Astrocyte (in vitro differentiated cells and primary cell): ENCODE measurements around the gene SPDEF. TPM values are rescaled to one million over a fixed set of nuclear protein-coding genes. Genes with fewer than 3 reads are reported as not detected.

Experiments
- DNase-seq: peaks from one replicate; pipeline ENCODE4 v3.0.0-alpha.2; 2010; ENCODE audit warnings: low read depth
- FAIRE-seq: peaks from 2 replicates; lab custom pipeline; 2011; peaks lifted over from hg19 to GRCh38; lab: Jason Lieb, UNC
- H2AFZ ChIP-seq: 2 replicates; pipeline ENCODE4 v1.6.0; 2012; ENCODE audit warnings: low read depth, low read length, inconsistent platforms
- H3K27ac ChIP-seq: 2 replicates; pipeline ENCODE4 v1.5.1; 2011; ENCODE audit warnings: low read depth, low read length, inconsistent platforms
- H3K27me3 ChIP-seq: 2 replicates; pipeline ENCODE4 v1.6.0; 2011; ENCODE audit warnings: low read length, inconsistent platforms; ENCODE audit not compliant: insufficient read depth
- H3K36me3 ChIP-seq: 2 replicates; pipeline ENCODE4 v1.5.1; 2011; ENCODE audit warnings: low read length, inconsistent platforms; ENCODE audit not compliant: insufficient read depth
- H3K4me1 ChIP-seq: 2 replicates; pipeline ENCODE4 v1.5.1; 2011; ENCODE audit warnings: low read length, inconsistent platforms; ENCODE audit not compliant: insufficient read depth
- H3K4me2 ChIP-seq: 2 replicates; pipeline ENCODE4 v1.6.0; 2012; ENCODE audit warnings: low read length, inconsistent platforms
- H3K4me3 ChIP-seq: 2 replicates; pipeline ENCODE4 v1.5.1; 2011; ENCODE audit warnings: low read depth, mild to moderate bottlenecking, low read length, inconsistent platforms; ENCODE audit not compliant: insufficient read depth
- H3K79me2 ChIP-seq: 2 replicates; pipeline ENCODE4 v1.6.0; 2012; ENCODE audit warnings: mild to moderate bottlenecking, low read length, inconsistent platforms; ENCODE audit not compliant: insufficient read depth
- H3K9ac ChIP-seq: 2 replicates; pipeline ENCODE4 v1.6.0; 2012; ENCODE audit warnings: mild to moderate bottlenecking, low read length, inconsistent platforms
- H3K9me3 ChIP-seq: 2 replicates; pipeline ENCODE4 v1.5.1; 2012; ENCODE audit warnings: low read depth, mild to moderate bottlenecking, low read length, inconsistent platforms; ENCODE audit not compliant: insufficient read depth
- H4K20me1 ChIP-seq: 2 replicates; pipeline ENCODE4 v1.6.0; 2012; ENCODE audit warnings: low read length, inconsistent platforms; ENCODE audit not compliant: insufficient read depth
- H3K27ac Mint-ChIP-seq: one replicate; pipeline ENCODE4 v1.8.0; 2021; ENCODE audit warnings: mild to moderate bottlenecking, mixed read lengths; ENCODE audit not compliant: unreplicated experiment
- H3K27me3 Mint-ChIP-seq: one replicate; pipeline ENCODE4 v1.8.0; 2021; ENCODE audit warnings: low read depth, mixed read lengths; ENCODE audit not compliant: unreplicated experiment
- H3K36me3 Mint-ChIP-seq: one replicate; pipeline ENCODE4 v1.8.0; 2021; ENCODE audit warnings: low read depth, mixed read lengths; ENCODE audit not compliant: unreplicated experiment
- H3K4me1 Mint-ChIP-seq: one replicate; pipeline ENCODE4 v1.8.0; 2021; ENCODE audit warnings: low read depth, mixed read lengths; ENCODE audit not compliant: unreplicated experiment
- H3K4me3 Mint-ChIP-seq: one replicate; pipeline ENCODE4 v1.8.0; 2021; ENCODE audit warnings: mild to moderate bottlenecking, moderate library complexity, mixed read lengths; ENCODE audit not compliant: unreplicated experiment
- H3K9me3 Mint-ChIP-seq: one replicate; pipeline ENCODE4 v1.8.0; 2021; ENCODE audit warnings: mild to moderate bottlenecking, mixed read lengths; ENCODE audit not compliant: unreplicated experiment
- EZH2 ChIP-seq: IDR thresholded peaks from 2 replicates; pipeline ENCODE4 v1.6.1; 2012; ENCODE audit warnings: mild to moderate bottlenecking, low read length, inconsistent platforms; ENCODE audit not compliant: insufficient read depth
- total RNA-seq: library from RNA; stranded (reverse); gene quantifications from 2 replicates; pipeline ENCODE4 v1.2.1, GENCODE V29; 2021
- TF ChIP-seq, protein P1 (sequence below): IDR thresholded peaks from 2 replicates; pipeline ENCODE4 v1.5.1; 2011; ENCODE audit warnings: low read depth, mild to moderate bottlenecking, inconsistent platforms, low read length, moderate library complexity; ENCODE audit not compliant: insufficient read depth

SPDEF gene
- total RNA-seq, 1 donor from 2014 or later, result 0.16 TPM

DNA sequence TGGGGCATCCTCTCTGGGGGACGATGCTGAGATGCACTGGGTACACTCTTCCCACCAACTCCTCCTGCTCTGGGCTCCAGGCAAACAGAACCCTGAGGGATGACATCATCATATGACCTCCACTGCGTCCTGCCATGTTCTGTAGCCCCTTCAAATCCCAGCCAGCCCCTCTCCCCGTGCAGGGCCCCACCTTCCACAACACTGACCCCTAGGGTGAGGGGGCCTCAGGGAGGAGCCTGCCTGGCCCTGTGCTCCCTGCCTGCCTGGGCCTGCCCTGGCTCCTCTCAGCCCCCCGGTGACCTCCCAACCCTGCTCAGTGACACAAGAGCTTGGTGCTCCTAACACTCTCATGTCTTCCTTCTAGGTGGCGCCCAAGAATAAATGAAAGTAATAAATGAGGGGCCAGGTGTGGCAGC lies 9.6 kb upstream of the SPDEF start:
- no peak overlapping the region for H3K27ac ChIP-seq
- TF ChIP-seq, protein P1, sequence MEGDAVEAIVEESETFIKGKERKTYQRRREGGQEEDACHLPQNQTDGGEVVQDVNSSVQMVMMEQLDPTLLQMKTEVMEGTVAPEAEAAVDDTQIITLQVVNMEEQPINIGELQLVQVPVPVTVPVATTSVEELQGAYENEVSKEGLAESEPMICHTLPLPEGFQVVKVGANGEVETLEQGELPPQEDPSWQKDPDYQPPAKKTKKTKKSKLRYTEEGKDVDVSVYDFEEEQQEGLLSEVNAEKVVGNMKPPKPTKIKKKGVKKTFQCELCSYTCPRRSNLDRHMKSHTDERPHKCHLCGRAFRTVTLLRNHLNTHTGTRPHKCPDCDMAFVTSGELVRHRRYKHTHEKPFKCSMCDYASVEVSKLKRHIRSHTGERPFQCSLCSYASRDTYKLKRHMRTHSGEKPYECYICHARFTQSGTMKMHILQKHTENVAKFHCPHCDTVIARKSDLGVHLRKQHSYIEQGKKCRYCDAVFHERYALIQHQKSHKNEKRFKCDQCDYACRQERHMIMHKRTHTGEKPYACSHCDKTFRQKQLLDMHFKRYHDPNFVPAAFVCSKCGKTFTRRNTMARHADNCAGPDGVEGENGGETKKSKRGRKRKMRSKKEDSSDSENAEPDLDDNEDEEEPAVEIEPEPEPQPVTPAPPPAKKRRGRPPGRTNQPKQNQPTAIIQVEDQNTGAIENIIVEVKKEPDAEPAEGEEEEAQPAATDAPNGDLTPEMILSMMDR, result no peak
- TF ChIP-seq EZH2, result no peak
- H2AFZ ChIP-seq, result no peak overlapping the region
- no peaks in the 10 kb centered on the region for H4K20me1 ChIP-seq
- H3K36me3 ChIP-seq, result no peaks in the 10 kb centered on the region
- no peak for DNase-seq
- Mint-ChIP-seq H3K27me3 (peaks cover 22% of the 10 kb centered on the region), H3K4me1 (no peaks in the 10 kb centered on the region), H3K4me3 (no peak overlapping the region), H3K27ac (no peak overlapping the region), H3K36me3 (no peaks in the 10 kb centered on the region), H3K9me3 (no peaks in the 10 kb centered on the region)
- H3K79me2 ChIP-seq, result no peaks in the 10 kb centered on the region
- no peak overlapping the region for H3K4me3 ChIP-seq
- no peaks in the 10 kb centered on the region for H3K27me3 ChIP-seq
- no peak overlapping the region for H3K4me2 ChIP-seq
- H3K9ac ChIP-seq, result no peak overlapping the region
- H3K9me3 ChIP-seq, result no peaks in the 10 kb centered on the region
- peaks cover 3% of the 10 kb centered on the region for H3K4me1 ChIP-seq
- FAIRE-seq, result no peak

DNA sequence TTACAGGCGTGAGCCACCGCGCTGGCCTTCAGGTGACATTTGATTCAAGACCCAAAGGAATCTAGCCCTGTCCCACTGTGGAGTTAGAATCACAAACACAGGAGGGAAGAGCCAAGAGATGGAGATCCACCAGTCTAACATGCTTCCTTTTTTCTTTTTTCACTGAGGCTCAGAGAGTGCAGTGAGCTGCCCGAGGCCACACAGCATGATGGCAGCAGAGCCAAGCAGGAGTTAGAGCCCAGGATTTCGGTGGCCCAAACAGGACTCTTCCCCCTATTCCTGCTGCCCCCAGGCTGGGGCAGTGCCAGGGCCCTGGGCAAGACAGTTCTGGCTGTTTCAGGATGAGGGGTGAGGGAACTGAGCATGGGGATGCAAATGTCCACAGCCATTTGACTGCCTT lies 8.1 kb upstream of the SPDEF start:
- Histone ChIP-seq H4K20me1 (no peaks in the 10 kb centered on the region), H3K9me3 (no peaks in the 10 kb centered on the region), H3K9ac (no peak overlapping the region), H3K4me2 (no peak overlapping the region), H2AFZ (no peak overlapping the region), H3K4me3 (no peak overlapping the region), H3K79me2 (no peaks in the 10 kb centered on the region), H3K27ac (no peak overlapping the region), H3K36me3 (no peaks in the 10 kb centered on the region), H3K27me3 (no peaks in the 10 kb centered on the region), H3K4me1 (peaks cover 6% of the 10 kb centered on the region)
- peaks cover 23% of the 10 kb centered on the region for H3K27me3 Mint-ChIP-seq
- no peak overlapping the region for H3K4me3 Mint-ChIP-seq
- DNase-seq (no peak), FAIRE-seq (no peak)
- no peaks in the 10 kb centered on the region for H3K4me1 Mint-ChIP-seq
- no peak for TF ChIP-seq EZH2
- TF ChIP-seq, protein P1, result no peak
- no peak overlapping the region for H3K27ac Mint-ChIP-seq
- peaks cover 1% of the 10 kb centered on the region for H3K9me3 Mint-ChIP-seq
- H3K36me3 Mint-ChIP-seq, result no peaks in the 10 kb centered on the region

DNA sequence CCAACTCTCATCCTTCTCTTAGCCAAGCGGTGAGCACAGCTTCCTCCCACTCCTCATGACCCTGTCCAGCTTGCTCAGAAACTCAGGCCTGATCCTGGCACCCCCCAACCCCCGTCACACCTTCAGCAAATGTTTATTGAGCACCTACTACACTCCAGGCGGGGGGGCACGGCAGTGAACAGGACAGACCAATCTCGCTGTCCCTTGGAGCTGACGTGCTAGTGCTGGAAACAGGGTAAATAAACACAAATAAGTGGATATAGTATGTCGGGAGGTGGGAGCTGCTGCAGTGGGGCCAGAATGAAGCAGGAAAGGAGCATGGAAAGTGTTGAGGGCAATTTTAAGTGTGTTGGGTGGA lies 7.4 kb upstream of the SPDEF start:
- Histone ChIP-seq H3K36me3 (no peaks in the 10 kb centered on the region), H3K4me1 (peaks cover 6% of the 10 kb centered on the region), H3K4me2 (no peak overlapping the region), H3K9ac (no peak overlapping the region), H2AFZ (no peak overlapping the region), H3K79me2 (no peaks in the 10 kb centered on the region), H3K4me3 (no peak overlapping the region), H3K27me3 (no peaks in the 10 kb centered on the region), H4K20me1 (no peaks in the 10 kb centered on the region), H3K9me3 (no peaks in the 10 kb centered on the region), H3K27ac (no peak overlapping the region)
- Mint-ChIP-seq H3K36me3 (no peaks in the 10 kb centered on the region), H3K27ac (no peak overlapping the region), H3K4me3 (no peak overlapping the region), H3K27me3 (peaks cover 20% of the 10 kb centered on the region), H3K4me1 (no peaks in the 10 kb centered on the region), H3K9me3 (peaks cover 1% of the 10 kb centered on the region)
- DNase-seq (no peak), FAIRE-seq (no peak)
- TF ChIP-seq, protein P1, result no peak
- TF ChIP-seq EZH2, result no peak
